ENCODE results near the gene HOXB2.

Gene HOXB2

DNA sequence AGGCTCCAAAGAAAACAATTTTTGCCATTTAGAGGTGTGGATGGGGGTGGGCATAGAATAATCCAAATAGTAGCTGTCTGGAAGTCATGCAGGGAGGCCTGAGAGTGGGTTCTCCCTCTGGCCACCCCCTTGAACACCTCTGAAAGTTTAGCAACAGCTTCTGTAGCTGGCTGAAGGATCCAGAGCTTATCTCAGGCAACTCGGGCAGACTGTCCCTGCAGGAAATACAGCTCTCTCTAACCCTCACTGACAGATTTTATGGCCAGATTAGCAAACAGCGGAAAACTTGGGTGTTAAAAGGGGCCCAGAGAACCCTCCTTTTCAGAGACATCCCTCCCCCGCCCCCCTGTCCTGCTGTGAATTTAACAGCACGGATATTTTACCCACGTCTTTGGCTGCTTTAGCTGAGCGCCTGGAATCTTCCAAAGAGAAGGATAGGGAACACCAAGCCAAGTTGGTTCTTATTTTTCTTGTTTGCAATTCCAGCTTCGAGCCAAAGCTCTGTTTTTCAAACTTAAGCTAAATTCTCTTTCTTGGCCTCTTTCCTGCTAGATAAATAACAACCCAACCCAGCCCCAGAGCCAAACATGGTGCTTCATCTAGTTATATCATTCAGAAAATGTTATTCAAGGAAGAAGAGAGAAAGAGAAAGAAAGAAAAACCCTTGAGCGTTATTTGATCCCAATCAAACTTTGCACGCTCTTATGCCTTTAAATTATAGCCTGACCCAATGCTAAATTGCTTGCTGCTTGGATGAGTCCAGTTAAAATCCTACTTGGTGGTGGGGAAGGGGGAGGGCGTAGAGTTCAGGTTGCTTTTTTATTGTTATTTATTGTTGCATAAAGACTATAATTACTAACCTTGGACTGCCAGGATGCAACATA lies 2.3 kb upstream of the HOXB2 start:
- Mint-ChIP-seq H3K36me3 (no peaks in the 10 kb centered on the region), H3K9me3 (no peaks in the 10 kb centered on the region), H3K27me3 (peaks cover 21% of the 10 kb centered on the region), H3K27ac (no peak overlapping the region), H3K4me1 (peaks cover 8% of the 10 kb centered on the region), H3K4me3 (no peak overlapping the region)
- ATAC-seq (ENCODE audit: low read depth), result no peak
- DNase-seq (ENCODE audit: low spot score in 2 of 2), result no peak

DNA sequence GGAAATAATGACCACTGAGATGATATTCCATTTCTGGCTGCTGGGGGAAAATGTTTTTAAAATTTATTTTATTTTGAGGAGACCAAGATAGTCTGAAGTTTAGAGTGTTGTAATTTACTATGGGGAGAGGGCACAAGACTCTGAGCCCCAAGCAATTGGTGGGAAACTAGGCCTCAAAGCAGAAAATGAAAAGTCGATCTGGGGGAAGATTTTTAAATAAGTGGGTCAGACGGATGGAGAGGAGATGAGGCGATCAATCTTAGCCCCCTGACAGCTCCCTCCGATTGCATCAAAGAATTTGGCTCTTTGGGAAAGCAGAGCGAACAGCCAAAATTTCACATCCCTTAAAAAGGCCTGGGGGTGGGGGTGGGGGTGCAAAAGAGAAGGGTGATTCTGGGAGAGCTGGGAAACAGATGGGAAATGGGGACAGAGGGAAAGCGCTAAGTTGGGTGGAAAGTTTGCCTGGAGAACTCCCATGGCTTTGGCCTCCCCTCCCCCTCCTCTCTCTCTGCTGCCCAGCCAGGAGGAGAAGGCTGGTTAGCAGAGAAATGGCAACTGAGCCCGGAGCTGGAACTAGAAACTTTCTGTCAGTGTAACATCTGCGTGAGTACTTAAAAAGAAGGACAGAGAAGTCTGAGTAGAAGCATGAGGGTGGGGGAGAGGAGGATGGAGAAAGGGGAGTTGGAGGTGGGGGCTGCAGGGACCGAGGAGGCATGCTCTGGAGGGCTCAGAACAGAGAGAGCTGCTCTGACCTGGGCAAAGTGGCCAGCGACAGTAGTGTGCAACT lies 1.4 kb upstream of the HOXB2 start:
- Mint-ChIP-seq H3K4me1 (peaks cover 14% of the 10 kb centered on the region), H3K27me3 (peaks cover 26% of the 10 kb centered on the region), H3K27ac (no peak overlapping the region), H3K9me3 (no peaks in the 10 kb centered on the region), H3K4me3 (no peak overlapping the region), H3K36me3 (no peaks in the 10 kb centered on the region)
- ATAC-seq (ENCODE audit: low read depth) (no peak), DNase-seq (ENCODE audit: low spot score in 2 of 2) (no peak)

GRCh38 chr17:48545539-48545938 lies 630 bp upstream of the HOXB2 start:
- ATAC-seq (ENCODE audit: low read depth) (no peak), DNase-seq (ENCODE audit: low spot score in 2 of 2) (no peak)
- peaks cover 28% of the 10 kb centered on the region for H3K27me3 Mint-ChIP-seq
- no peak overlapping the region for H3K4me3 Mint-ChIP-seq
- H3K36me3 Mint-ChIP-seq, result no peaks in the 10 kb centered on the region
- H3K9me3 Mint-ChIP-seq, result no peaks in the 10 kb centered on the region
- H3K4me1 Mint-ChIP-seq, result peaks cover 14% of the 10 kb centered on the region
- no peak overlapping the region for H3K27ac Mint-ChIP-seq

- peak overlapping the region; percentile 82 for H3K4me3 Mint-ChIP-seq
- peaks cover 14% of the 10 kb centered on the region for H3K4me1 Mint-ChIP-seq
- H3K9me3 Mint-ChIP-seq, result no peaks in the 10 kb centered on the region
- no peaks in the 10 kb centered on the region for H3K36me3 Mint-ChIP-seq
- DNase-seq (ENCODE audit: low spot score in 2 of 2) (no peak), ATAC-seq (ENCODE audit: low read depth) (no peak)
- peaks cover 29% of the 10 kb centered on the region for H3K27me3 Mint-ChIP-seq
- peak overlapping the region; percentile 40 for H3K27ac Mint-ChIP-seq
Observed at GRCh38 chr17:48544349-48545021, 424 bp downstream of the HOXB2 start.

GRCh38 chr17:48543854-48544348 lies 1.0 kb downstream of the HOXB2 start:
- peaks cover 29% of the 10 kb centered on the region for H3K27me3 Mint-ChIP-seq
- peak overlapping the region; percentile 40 for H3K27ac Mint-ChIP-seq
- peak overlapping the region; percentile 82 for H3K4me3 Mint-ChIP-seq
- peaks cover 14% of the 10 kb centered on the region for H3K4me1 Mint-ChIP-seq
- no peaks in the 10 kb centered on the region for H3K9me3 Mint-ChIP-seq
- no peak for DNase-seq (ENCODE audit: low spot score in 2 of 2)
- H3K36me3 Mint-ChIP-seq, result no peaks in the 10 kb centered on the region
- ATAC-seq (ENCODE audit: low read depth), result no peak

GRCh38 chr17:48543107-48543853 lies 1.6 kb downstream of the HOXB2 start:
- Mint-ChIP-seq H3K4me3 (peak overlapping the region; percentile 82), H3K4me1 (peaks cover 14% of the 10 kb centered on the region), H3K27me3 (peaks cover 29% of the 10 kb centered on the region), H3K27ac (no peak overlapping the region), H3K36me3 (no peaks in the 10 kb centered on the region), H3K9me3 (no peaks in the 10 kb centered on the region)
- peak; percentile 67 for ATAC-seq (ENCODE audit: low read depth)
- peak; percentile 38 to 65 for DNase-seq (ENCODE audit: low spot score in 2 of 2)

GRCh38 chr17:48542698-48543106 lies 2.2 kb downstream of the HOXB2 start:
- peaks cover 27% of the 10 kb centered on the region for H3K27me3 Mint-ChIP-seq
- no peak for ATAC-seq (ENCODE audit: low read depth)
- H3K36me3 Mint-ChIP-seq, result no peaks in the 10 kb centered on the region
- H3K27ac Mint-ChIP-seq, result no peak overlapping the region
- peak overlapping the region; percentile 81 for H3K4me3 Mint-ChIP-seq
- DNase-seq (ENCODE audit: low spot score in 2 of 2), result no peak
- H3K4me1 Mint-ChIP-seq, result peaks cover 14% of the 10 kb centered on the region
- H3K9me3 Mint-ChIP-seq, result no peaks in the 10 kb centered on the region

DNA sequence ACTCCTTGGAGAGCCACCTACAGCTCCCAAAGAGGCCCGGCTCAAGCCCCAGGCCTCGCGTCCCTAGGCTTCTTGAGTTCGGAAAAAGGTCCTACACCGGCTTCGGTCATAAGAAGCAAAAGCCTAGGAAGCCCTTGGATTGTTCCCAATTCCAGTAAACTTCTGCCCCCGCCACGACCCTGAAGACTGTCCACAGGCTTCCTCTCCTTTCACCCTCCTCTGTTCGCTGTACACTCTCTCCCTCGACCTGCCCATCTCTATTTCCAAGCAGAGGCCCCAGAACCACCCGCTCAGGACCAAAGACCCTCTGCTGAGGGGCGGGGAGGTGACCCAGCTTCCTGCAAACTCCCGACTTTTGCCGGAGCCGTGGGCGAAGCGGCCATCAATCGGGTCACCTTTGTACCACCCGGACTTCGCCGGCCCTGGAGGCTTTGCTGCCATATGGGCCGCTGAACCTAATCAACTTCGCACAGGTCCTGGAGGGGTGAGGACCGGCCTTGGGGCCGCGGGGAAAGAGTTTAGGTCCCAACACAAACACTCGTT lies 2.7 kb downstream of the HOXB2 start:
- peaks cover 14% of the 10 kb centered on the region for H3K4me1 Mint-ChIP-seq
- no peak for DNase-seq (ENCODE audit: low spot score in 2 of 2)
- peaks cover 29% of the 10 kb centered on the region for H3K27me3 Mint-ChIP-seq

DNA sequence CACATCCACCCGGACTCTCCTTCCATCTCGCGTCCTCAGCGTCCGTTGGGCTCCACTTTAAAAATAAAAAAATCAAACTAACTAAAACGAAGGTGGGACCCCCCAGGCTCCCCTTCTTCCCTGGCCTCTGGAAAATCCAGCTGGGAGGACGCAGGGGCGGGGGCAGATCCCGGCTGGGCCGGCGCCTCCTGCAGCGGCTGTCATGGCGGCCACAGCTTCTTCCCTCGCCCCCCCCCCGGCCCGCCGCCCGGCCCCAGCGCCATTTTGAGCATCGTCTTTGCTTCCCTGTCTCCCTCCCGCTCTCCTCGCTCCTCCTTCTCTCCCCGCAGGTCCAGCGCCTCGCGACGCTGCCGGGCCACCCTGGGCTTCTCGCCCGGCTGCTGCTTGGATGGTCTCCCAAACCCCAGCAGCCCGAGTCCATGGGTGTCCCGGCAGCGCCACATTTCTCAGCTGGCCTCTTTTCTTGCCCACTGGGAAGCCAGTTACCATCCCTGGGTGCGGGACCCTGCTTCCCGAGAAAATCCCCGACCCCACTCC lies 3.3 kb downstream of the HOXB2 start:
- no peak for ATAC-seq (ENCODE audit: low read depth)
- Mint-ChIP-seq H3K4me3 (peak overlapping the region; percentile 84), H3K9me3 (no peaks in the 10 kb centered on the region), H3K4me1 (peaks cover 14% of the 10 kb centered on the region), H3K36me3 (no peaks in the 10 kb centered on the region), H3K27ac (peak overlapping the region; percentile 78), H3K27me3 (peaks cover 31% of the 10 kb centered on the region)
- DNase-seq (ENCODE audit: low spot score in 2 of 2), result no peak

More for the DNA sequence above, 2.7 kb downstream of the HOXB2 start:
- H3K9me3 Mint-ChIP-seq, result no peaks in the 10 kb centered on the region
- no peak for ATAC-seq (ENCODE audit: low read depth)
- peak overlapping the region; percentile 78 for H3K27ac Mint-ChIP-seq
- no peaks in the 10 kb centered on the region for H3K36me3 Mint-ChIP-seq
- peak overlapping the region; percentile 84 for H3K4me3 Mint-ChIP-seq

- Mint-ChIP-seq H3K4me3 (peak overlapping the region; percentile 84), H3K9me3 (no peaks in the 10 kb centered on the region), H3K4me1 (peaks cover 14% of the 10 kb centered on the region), H3K27me3 (peaks cover 25% of the 10 kb centered on the region), H3K27ac (no peak overlapping the region), H3K36me3 (no peaks in the 10 kb centered on the region)
- no peak for DNase-seq (ENCODE audit: low spot score in 2 of 2)
- ATAC-seq (ENCODE audit: low read depth), result no peak
Observed at GRCh38 chr17:48541036-48541576, 3.8 kb downstream of the HOXB2 start.

DNA sequence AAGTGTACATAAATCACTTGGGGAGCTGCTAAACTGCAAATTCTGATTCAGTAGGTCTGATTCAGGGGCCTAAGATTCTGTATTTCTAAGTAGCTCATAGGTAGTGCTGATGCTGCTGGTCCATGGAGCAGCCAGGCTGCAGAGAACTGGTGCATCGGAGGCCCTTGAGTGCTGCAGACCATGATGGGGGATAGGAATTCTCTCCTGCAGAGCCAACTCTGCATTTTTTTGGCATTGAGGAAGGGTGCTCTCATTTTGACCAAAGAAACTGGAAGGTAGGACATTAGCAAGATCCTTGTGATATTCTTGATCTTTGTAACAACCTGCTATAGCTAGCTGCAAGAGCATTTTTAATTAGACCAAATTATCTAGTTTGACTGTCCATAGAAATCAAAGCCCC lies 4.7 kb downstream of the HOXB2 start:
- no peaks in the 10 kb centered on the region for H3K9me3 Mint-ChIP-seq
- ATAC-seq (ENCODE audit: low read depth) (no peak), DNase-seq (ENCODE audit: low spot score in 2 of 2) (no peak)
- no peak overlapping the region for H3K4me3 Mint-ChIP-seq
- peaks cover 25% of the 10 kb centered on the region for H3K27me3 Mint-ChIP-seq
- H3K27ac Mint-ChIP-seq, result no peak overlapping the region
- no peaks in the 10 kb centered on the region for H3K36me3 Mint-ChIP-seq
- H3K4me1 Mint-ChIP-seq, result peaks cover 14% of the 10 kb centered on the region

DNA sequence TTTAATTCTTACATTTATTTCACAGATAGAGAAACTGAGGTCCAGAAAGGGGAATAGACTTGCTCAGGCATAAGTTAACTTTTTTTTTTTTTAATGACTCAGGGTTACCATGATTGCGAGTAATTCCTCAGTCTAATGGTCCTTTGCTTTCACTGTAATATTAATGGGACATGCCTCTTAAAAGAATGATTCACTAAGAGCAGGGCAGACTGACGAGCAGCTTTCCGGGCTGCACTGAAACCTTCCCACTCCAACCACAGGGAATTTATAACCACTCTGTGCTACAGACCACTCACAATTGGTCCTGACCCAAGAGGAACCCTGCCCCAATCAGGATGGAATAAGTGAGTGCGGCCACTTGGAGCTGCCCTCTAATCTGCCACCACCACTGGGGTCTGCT lies 5.7 kb downstream of the HOXB2 start:
- no peak overlapping the region for H3K27ac Mint-ChIP-seq
- peaks cover 14% of the 10 kb centered on the region for H3K4me1 Mint-ChIP-seq
- DNase-seq (ENCODE audit: low spot score in 2 of 2) (no peak), ATAC-seq (ENCODE audit: low read depth) (no peak)
- no peaks in the 10 kb centered on the region for H3K36me3 Mint-ChIP-seq
- no peaks in the 10 kb centered on the region for H3K9me3 Mint-ChIP-seq
- H3K27me3 Mint-ChIP-seq, result peaks cover 23% of the 10 kb centered on the region
- H3K4me3 Mint-ChIP-seq, result no peak overlapping the region

- no peak for ATAC-seq (ENCODE audit: low read depth)
- Mint-ChIP-seq H3K27ac (no peak overlapping the region), H3K4me3 (no peak overlapping the region), H3K36me3 (no peaks in the 10 kb centered on the region), H3K27me3 (peaks cover 16% of the 10 kb centered on the region), H3K4me1 (peaks cover 7% of the 10 kb centered on the region), H3K9me3 (no peaks in the 10 kb centered on the region)
- DNase-seq (ENCODE audit: low spot score in 2 of 2), result no peak
Observed at GRCh38 chr17:48537316-48537715, 7.6 kb downstream of the HOXB2 start.
